ENCODE data around the gene OR52J3. TPM values are rescaled to one million over a fixed set of nuclear protein-coding genes. Genes with fewer than 3 reads are reported as not detected.
A peak's percentile ranks its signal among the peaks of the same experiment; 100 is the strongest.
"Not testable (repeated sequence)": the region's sequence is repeated elsewhere in the genome, so short reads cannot be mapped to it uniquely, and the experiment has no call there.

Gene OR52J3
- not detected for polyA plus RNA-seq (ENCODE audit: insufficient read length in 4 of 4)

- DNase-seq (ENCODE audit: low read depth in 4 of 4, low spot score in 3 of 4), result no peak
Observed at GRCh38 chr11:5046226-5046625, at the start of gene OR52J3. Gene OR52J3 (plus strand): TSS chr11:5046526. CDS start chr11:5046526, 0 bp downstream.

DNA sequence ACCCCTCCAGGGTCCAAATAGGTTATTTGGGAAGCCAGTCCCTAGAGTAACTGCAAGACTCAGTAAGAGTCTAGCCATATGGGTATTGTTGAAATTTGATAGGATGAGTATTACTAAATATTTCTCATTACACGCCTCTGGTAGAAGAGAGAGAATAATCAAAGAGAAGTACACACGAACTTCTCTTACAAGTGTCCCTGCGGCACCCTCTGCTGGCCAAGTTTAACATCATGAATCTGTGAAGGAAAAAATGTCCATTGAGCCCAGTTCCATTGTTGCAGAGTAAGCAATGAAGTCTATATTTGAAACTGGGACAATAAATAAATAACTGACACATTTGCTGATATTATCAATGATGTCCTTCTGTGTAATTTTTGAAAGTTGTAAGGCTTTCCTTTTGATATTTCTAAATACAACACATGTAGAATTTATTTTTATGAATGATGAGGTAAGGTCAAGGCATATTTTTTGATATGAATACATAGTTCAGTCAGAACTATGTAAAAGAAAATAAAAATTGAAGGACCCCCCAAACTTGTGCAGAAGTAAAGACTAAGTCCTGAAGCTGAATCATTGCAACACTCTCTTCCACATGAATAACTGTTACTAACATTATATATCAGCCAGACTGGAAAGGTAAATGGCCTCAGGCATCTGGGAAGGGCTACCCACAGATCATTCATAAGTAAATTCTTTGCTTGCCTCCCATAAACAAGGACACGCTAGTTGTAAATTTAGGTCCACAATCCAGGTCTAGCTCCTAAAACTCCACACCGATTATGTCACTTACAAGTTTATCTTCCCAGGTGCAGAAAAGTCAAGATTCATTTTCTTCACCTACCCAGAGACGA, 41.7 kb upstream of the OR52J3 start:
- DNase-seq (ENCODE audit: low read depth in 4 of 4, low spot score in 3 of 4), result peak; percentile 32 to 44 (median 42)

- no peak for DNase-seq (ENCODE audit: low read depth in 4 of 4, low spot score in 3 of 4)
Observed at GRCh38 chr11:5007561-5007960, 38.8 kb upstream of the OR52J3 start.

GRCh38 chr11:5011254-5011653, 35.1 kb upstream of the OR52J3 start:
- DNase-seq (ENCODE audit: low read depth in 4 of 4, low spot score in 3 of 4), result no peak

GRCh38 chr11:5013012-5013411, 33.3 kb upstream of the OR52J3 start:
- DNase-seq (ENCODE audit: low read depth in 4 of 4, low spot score in 3 of 4), result no peak

GRCh38 chr11:5021996-5022395, 24.3 kb upstream of the OR52J3 start:
- DNase-seq (ENCODE audit: low read depth in 4 of 4, low spot score in 3 of 4), result no peak

GRCh38 chr11:5036669-5037068, 9.7 kb upstream of the OR52J3 start:
- no peak for DNase-seq (ENCODE audit: low read depth in 4 of 4, low spot score in 3 of 4)

GRCh38 chr11:5037926-5038325, 8.4 kb upstream of the OR52J3 start:
- DNase-seq (ENCODE audit: low read depth in 4 of 4, low spot score in 3 of 4), result no peak

DNA sequence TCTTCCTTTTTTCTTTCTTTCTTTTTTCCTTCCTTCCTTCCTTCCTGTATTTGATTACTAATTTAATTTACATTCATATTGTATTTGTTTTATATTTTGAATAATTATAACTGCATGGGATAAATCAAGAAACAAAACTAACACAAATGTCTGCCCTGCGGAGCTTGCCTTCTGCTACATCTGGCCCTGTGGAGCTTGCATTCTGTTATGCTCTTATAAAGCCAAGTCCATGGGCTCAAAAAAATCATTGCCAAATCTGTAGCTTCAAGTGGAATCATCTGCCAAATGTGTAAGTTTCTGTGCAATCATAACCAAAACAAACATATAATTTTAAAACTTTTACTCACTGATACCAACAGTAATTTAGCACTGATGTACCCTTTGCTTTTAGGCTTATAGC, 8.0 kb upstream of the OR52J3 start:
- no peak for DNase-seq (ENCODE audit: low read depth in 4 of 4, low spot score in 3 of 4)

DNA sequence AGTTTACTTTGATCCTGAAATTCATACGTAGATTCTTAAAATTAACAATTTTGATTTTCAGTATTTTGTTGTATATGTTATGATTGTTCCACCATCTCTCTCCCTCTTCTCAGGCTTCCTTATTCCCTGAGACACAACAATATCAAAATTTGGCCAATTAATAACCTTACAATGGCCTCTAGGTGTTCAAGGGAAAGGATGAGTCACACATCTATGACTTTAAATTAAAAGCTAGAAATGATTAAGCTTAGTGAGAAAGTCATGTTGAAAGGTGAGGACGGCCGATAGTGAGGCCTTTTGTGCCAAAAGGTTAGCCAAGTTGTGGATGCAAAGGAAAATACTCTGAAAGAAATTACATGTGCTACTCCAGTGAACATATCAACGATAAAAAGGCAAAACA, 5.5 kb upstream of the OR52J3 start:
- DNase-seq (ENCODE audit: low read depth in 4 of 4, low spot score in 3 of 4), result no peak

DNA sequence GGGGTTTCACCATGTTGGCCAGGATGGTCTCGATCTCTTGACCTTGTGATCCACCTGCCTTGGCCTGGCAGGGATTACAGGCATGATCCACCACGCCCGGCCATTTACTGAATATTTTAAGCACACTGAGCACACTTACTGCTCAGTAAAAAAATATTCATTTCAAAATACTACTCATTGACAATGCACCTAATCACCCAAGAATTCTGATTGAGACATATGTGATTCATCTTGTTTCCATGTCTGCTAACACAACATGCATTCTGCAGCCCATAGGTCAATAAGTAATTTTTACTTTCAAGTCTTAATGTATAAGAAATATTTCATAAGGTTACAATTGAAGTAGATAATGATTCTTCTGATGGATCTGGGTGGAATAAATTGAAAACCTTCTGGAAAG, 4.2 kb upstream of the OR52J3 start:
- no peak for DNase-seq (ENCODE audit: low read depth in 4 of 4, low spot score in 3 of 4)

DNA sequence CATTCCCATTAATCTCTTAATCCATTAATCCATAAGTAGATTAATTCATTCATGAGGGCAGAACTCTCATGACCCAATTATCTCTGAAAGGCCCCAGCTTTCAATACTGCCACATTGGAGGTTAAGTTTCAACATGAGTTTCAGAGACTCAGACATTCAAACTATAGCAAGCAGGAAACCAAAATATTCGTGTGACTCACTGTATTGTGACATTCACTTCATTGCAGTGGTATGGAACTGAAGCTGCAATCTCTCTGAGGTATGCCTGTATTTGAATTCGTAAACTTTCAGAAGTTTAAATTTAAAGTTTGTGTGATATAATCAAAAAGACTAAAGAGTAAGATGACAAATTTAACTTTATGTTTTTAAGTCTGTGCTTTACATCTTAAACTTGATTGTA, 2.9 kb upstream of the OR52J3 start:
- no peak for DNase-seq (ENCODE audit: low read depth in 4 of 4, low spot score in 3 of 4)

- no peak for DNase-seq (ENCODE audit: low read depth in 4 of 4, low spot score in 3 of 4)
Observed at GRCh38 chr11:5046754-5047330, 516 bp downstream of the OR52J3 start.

DNA sequence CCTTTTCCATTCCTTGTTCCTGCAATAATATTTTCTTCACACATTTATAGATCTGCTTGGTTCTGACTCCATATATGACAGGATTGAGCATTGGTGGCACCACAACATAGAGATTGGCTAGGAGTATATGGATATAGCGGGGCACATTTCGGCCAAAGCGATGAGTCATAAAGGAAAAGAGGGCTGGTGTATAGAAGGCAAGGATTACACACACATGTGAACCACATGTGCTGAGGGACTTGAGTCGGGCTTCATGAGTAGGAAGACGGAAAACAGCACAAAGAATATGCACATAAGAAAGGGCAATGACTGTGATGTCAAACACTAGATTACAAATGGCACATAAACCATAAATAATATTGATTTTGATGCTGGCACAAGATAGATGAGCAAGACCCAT, 12.4 kb downstream of the OR52J3 start:
- DNase-seq (ENCODE audit: low read depth in 4 of 4, low spot score in 3 of 4), result not testable (repeated sequence)

GRCh38 chr11:5059391-5059790, 13.1 kb downstream of the OR52J3 start, which contains the start of gene OR52E2:
Gene OR52E2 (minus strand): TSS chr11:5059627. CDS start chr11:5059627, 0 bp downstream.
- DNase-seq (ENCODE audit: low read depth in 4 of 4, low spot score in 3 of 4), result no peak

GRCh38 chr11:5065027-5065426, 18.7 kb downstream of the OR52J3 start:
- DNase-seq (ENCODE audit: low read depth in 4 of 4, low spot score in 3 of 4), result no peak

DNA sequence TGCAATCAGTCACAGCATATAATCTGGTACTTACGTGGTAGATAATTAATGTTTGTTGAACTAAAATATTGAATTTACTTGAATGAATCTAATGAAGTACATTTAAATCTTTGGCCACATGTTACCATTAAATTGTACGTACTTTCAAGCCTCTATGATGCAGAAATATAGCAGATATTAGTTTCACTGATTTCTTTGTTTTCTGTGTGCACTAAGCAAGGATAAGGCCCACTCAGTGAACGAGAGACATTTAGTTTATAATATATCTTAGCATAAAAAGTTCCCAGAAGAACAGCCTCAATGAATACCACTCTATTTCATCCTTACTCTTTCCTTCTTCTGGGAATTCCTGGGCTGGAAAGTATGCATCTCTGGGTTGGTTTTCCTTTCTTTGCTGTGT, 22.9 kb downstream of the OR52J3 start, which contains the start of gene OR52E1:
TSS of gene OR52E1 (plus strand) at position 301 of the 400 bp plus-strand sequence.
- no peak for DNase-seq (ENCODE audit: low read depth in 4 of 4, low spot score in 3 of 4)

- no peak for DNase-seq (ENCODE audit: low read depth in 4 of 4, low spot score in 3 of 4)
Observed at GRCh38 chr11:5071799-5072198, 25.5 kb downstream of the OR52J3 start.

DNA sequence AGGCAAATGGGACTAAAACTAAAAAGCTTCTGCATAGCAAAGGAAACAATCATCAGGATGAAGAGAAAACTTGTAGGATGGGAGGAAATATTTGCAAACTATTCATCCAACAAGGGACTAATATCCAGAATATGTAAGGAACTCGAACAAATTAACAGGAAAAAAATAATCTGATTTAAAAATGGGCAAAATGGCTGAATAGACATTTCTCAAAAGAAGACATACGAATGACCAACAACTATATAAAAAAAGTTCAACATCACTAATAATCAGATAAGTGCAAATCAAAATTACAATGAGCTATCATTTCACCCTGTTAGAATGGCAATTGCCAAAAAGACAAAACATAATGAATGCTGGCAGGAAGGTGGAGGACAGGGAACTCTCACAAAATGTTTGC, 35.1 kb downstream of the OR52J3 start:
- no peak for DNase-seq (ENCODE audit: low read depth in 4 of 4, low spot score in 3 of 4)

- DNase-seq (ENCODE audit: low read depth in 4 of 4, low spot score in 3 of 4), result no peak
Observed at GRCh38 chr11:5083602-5084001, 37.3 kb downstream of the OR52J3 start.

GRCh38 chr11:5088556-5088955, 42.2 kb downstream of the OR52J3 start:
- no peak for DNase-seq (ENCODE audit: low read depth in 4 of 4, low spot score in 3 of 4)

DNA sequence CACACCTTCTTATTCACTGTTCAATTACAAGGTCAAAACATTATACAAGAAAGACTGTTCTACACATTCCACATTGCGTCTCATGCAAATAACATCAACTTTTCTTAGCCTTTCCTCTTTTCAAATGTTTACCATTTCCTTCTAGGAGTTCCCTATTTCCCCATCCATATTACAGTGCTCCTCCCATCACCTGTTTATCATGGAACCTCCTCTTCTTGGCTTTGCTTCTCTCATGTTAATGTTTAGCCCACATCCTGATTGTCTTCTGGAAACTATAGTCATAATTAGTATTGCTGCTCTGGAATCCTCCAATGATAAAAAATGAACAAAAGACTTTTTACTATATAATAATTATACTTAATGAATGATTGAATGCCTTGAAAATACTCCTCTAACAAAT, 44.3 kb downstream of the OR52J3 start:
- no peak for DNase-seq (ENCODE audit: low read depth in 4 of 4, low spot score in 3 of 4)

Measured in right renal pelvis (tissue), 4 donors.